GM12872 (cell line): ENCODE results near the gene SEC11A.

ENCODE experiments used
- TF ChIP-seq, protein P1 (sequence below): IDR thresholded peaks from 3 replicates; pipeline ENCODE4 v1.5.1; 2011; ENCODE audit warnings: low read depth, mild to moderate bottlenecking, low read length, moderate library complexity; ENCODE audit not compliant: insufficient read depth

SEC11A gene

DNA sequence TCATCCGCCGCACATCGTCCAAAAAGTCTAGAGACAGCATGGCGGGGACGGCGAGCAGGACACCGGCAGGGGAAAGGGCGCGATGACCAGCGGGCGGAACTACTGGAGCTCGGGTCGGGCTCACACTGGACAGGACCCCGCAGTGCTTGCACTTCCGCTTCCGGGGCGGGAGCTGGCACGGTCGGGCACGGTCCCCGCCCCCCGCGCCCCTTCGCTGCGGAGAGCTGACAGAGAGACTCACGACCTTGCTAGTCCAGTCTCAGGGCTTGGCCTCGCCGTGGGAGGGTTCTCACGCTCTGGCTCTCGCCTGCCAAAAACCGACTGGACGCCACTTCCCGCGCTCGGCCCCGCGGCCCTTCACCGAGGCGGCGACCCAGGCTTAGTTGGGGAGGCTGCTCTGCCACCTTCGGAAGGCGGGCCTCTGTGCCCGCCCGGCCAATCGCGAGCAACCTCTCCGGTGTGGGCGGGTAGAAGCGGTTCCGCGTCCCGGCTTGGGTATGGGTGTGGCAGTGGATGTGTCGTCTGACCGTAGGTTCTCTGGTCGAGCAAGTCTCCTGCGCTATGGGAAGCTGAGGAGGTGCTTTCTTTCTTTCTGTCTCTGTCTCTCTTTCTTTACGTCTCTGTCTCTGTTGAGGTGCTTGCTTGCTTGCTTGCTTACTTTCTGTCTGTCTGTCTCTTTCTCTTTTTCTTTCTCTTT lies at the start of gene SEC11A:
TSS of gene SEC11A (minus strand) at position 104 of the 697 bp plus-strand sequence. CDS start at position 40, 64 bp downstream.
- TF ChIP-seq, protein P1, sequence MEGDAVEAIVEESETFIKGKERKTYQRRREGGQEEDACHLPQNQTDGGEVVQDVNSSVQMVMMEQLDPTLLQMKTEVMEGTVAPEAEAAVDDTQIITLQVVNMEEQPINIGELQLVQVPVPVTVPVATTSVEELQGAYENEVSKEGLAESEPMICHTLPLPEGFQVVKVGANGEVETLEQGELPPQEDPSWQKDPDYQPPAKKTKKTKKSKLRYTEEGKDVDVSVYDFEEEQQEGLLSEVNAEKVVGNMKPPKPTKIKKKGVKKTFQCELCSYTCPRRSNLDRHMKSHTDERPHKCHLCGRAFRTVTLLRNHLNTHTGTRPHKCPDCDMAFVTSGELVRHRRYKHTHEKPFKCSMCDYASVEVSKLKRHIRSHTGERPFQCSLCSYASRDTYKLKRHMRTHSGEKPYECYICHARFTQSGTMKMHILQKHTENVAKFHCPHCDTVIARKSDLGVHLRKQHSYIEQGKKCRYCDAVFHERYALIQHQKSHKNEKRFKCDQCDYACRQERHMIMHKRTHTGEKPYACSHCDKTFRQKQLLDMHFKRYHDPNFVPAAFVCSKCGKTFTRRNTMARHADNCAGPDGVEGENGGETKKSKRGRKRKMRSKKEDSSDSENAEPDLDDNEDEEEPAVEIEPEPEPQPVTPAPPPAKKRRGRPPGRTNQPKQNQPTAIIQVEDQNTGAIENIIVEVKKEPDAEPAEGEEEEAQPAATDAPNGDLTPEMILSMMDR: no peak

DNA sequence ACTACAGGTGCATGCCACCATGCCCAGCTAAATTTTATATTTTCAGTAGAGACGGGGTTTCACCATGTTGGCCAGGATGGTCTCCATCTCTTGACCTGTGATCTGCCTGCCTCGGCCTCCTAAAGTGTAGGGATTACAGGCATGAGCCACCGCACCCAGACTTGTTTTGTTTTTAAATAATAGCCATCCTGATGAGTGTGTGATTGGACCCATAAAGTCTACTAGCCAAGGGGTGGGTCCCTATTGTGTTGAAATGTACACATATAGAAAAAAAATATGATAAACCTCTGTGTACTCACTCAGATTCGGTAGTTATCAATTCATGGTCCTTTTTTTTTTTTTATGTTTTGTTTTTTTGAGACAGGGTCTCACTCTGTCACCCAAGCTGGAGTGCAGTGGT lies 49.7 kb upstream of the SEC11A start:
- TF ChIP-seq, protein P1: no peak

DNA sequence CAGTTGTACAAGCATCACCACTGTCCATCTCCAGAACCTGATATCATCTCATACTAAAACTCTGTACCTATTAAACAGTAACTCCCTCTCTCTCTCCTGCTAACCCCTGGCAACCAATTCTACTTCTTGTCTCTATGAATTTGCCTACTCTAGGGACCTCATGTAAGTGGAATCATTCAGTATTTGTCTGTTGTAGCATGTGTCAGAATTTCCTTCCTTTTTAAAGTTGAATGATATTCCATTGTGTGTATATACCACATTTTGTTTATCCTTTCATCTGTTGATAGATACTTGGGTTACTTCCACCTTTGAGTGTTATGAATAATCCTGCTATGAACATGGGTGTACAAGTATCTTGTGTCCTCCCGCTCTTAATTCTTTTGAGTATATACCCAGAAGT lies 49.0 kb upstream of the SEC11A start:
- TF ChIP-seq, protein P1: no peak

DNA sequence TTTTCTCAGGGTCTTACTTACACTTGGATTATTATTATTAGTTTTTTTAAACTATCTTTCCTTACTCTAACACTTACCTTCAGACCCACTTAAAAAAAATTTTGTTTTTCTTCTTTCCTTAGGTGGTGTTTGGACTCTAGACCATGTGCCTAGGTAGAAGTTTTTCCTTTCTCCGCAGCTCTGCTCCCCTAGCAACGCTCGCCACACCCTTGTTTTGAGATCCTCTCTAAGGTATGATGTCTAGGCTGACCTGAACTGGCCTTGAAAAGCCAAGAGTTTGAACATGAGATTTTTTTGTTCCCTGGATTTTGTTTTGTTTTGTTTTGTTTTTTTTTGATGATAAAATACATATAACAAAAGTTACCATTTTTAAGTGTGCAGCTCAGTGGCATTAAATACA lies 48.6 kb upstream of the SEC11A start:
- TF ChIP-seq, protein P1: no peak

DNA sequence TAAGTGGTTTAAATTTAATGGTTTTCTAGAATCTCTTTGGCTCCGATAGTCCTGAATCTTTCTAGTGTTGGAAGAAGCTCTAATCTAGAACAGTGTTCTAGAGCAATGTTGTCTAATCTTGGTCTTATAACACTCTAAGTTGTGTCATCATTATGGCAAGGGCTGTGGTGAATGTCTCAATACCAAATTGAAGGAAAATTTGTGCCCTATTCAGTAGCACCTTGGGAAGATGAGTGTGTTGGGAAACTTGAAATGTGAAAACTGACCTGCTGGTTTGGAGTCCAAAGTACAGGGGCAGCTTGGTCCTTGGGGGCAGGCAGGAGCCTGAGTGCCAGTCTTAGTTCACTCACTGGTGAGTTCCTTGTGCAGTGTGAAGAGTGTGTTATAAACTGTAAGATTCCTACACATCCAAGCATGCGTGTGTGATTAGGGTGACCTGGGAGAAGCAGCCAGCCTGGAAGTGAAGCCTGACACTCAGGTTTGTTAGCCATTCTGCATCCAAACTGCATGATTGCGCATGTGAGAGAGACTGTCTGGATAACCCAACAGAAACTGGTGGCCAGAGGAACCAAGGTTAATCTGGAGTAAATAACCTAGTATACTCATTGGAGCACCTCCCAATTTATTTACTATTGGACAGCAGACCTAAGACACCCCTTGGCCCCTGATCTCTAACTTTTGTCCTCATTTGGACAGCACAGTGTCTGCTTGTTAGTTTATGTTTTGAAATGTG lies 47.1 kb upstream of the SEC11A start:
- TF ChIP-seq, protein P1: no peak

DNA sequence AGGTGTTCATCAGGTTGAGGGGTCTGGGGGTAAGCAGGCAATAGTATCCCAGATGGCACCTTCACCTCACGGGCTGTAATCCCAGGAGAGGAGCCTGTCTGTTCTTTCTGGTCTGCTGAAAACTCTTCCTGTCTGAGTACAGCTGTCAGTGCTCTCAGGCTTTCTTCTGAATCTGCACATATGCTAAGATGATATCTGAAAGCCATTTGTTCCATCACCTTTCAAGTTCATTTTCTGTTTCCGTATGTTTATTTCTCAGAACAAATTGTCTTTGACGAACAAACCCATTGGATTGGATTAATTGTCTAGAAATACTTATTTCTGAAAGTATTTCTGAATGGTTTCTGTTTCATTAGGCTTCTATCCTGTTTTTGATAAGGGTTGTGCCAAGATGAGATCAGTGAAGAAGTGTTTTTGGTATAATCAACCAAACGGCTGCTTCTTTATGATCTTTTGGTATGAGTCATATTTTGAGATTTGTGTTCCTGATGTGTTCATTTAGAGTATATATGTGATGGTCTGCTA lies 45.7 kb upstream of the SEC11A start:
- TF ChIP-seq, protein P1: no peak

DNA sequence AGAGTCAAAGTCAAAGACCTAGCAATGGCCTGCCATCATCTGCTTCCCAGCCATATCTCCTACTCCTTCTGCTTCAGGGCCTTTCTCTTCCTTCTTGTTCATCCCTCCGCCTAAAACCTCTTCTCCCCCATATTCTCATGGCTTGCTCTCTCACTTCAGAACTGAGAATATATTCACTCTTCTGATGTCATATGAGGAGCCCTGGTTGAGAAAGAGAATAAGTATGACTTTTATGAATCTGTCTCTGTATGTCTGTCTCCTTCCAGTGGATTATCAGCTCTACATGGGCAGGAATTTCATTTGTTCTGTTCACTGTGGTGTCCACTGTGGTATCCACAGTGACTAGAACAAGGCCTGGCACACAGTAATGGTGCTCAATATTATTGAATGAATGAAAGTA lies 44.3 kb upstream of the SEC11A start:
- TF ChIP-seq, protein P1: no peak
